HCT116 (cell line): ENCODE results near the gene NUDC. TPM values are rescaled to one million over a fixed set of nuclear protein-coding genes. Genes with fewer than 3 reads are reported as not detected.

Experiments
- ATAC-seq: fragments of 200-7000 bp; cut with Tn5 transposase; 2 replicates; pipeline ENCODE4 v1.9.1; 2020; ENCODE audit warnings: mild to moderate bottlenecking, moderate library complexity
- BruUV-seq: library from RNA; stranded (reverse); fragments of 400-500 nt; replicated peaks from 2 replicates; lab custom pipeline; 2021; lab: Mats Ljungman, UMichigan
- CTCF ChIA-PET: fragments of 300-600 bp; sonication (Branson Sonifier 250); formaldehyde crosslinking; loops from one replicate; lab custom pipeline; 2021; ENCODE audit warnings: antibody characterized with exemption; lab: Charles Lee
- POLR2A ChIA-PET: fragments of 300-600, 350-600 bp; sonication (Branson Sonifier 250); formaldehyde crosslinking; loops from one replicate; lab custom pipeline; 2021; ENCODE audit warnings: antibody characterized with exemption; lab: Charles Lee
- RAD21 ChIA-PET, 2 experiments: fragments of 300-600 bp; sonication (Branson Sonifier 250); formaldehyde crosslinking; loops; one replicate each; lab custom pipeline; 2023; ENCODE audit warnings: low total read pairs in 2 of 2; ENCODE audit not compliant: uncharacterized antibody in 2 of 2, unreplicated experiment in 2 of 2, low non-redundant PET in 1 of 2; lab: Charles Lee
- DNase-seq: peaks from one replicate; pipeline ENCODE4 v3.0.0-alpha.2; 2010; ENCODE audit warnings: low read depth, low spot score
- H2AFZ ChIP-seq: fragments of 200-600 bp; shearing (Covaris generic), sonication (generic); 2 replicates; pipeline ENCODE4 v1.6.1; 2017; ENCODE audit warnings: low read depth, mixed run types, mixed read lengths, antibody characterized with exemption, low read length; ENCODE audit not compliant: poor library complexity, severe bottlenecking
- H3K27ac ChIP-seq: 2 replicates; pipeline ENCODE4 v1.5.1; 2012; ENCODE audit warnings: low read depth, low read length
- H3K27me3 ChIP-seq: fragments of 200-600 bp; sonication (generic); 2 replicates; pipeline ENCODE4 v1.6.1; 2016; ENCODE audit warnings: mixed run types, low read length, mixed read lengths; ENCODE audit not compliant: insufficient read depth
- H3K36me3 ChIP-seq, 2 experiments: fragments of 200-500 bp in 1 of 2; fragments of 200-600 bp in 1 of 2; sonication (Bioruptor generic) in 1 of 2; sonication (generic) in 1 of 2; 2 replicates each; pipeline versions ENCODE4 v1.5.1 to v1.6.1; 2014 to 2016; ENCODE audit warnings: low read length in 2 of 2, inconsistent platforms in 1 of 2, mixed read lengths in 1 of 2, mixed run types in 1 of 2; ENCODE audit not compliant: insufficient read depth in 2 of 2, control insufficient read depth in 1 of 2
- H3K4me1 ChIP-seq, 2 experiments: fragments of 200-600 bp in 1 of 2; sonication (generic) in 1 of 2; 2 replicates each; pipeline versions ENCODE4 v1.5.1 to v1.6.1; 2012 to 2017; ENCODE audit warnings: low read length in 2 of 2, inconsistent platforms in 1 of 2, mild to moderate bottlenecking in 1 of 2, mixed read lengths in 1 of 2, mixed run types in 1 of 2, moderate library complexity in 1 of 2; ENCODE audit not compliant: insufficient read depth in 2 of 2, control insufficient read depth in 1 of 2
- H3K4me2 ChIP-seq: fragments of 200-600 bp; sonication (generic); 2 replicates; pipeline ENCODE4 v1.6.1; 2017; ENCODE audit warnings: mixed run types, low read length, mixed read lengths
- H3K4me3 ChIP-seq, 2 experiments: fragments of 200-600 bp in 1 of 2; sonication (generic) in 1 of 2; replicated peaks in 1 of 2; 2 replicates each; pipeline ENCODE4 v1.5.1; 2011 to 2016; ENCODE audit warnings: low read length in 2 of 2, control low read depth in 1 of 2, low read depth in 1 of 2, mild to moderate bottlenecking in 1 of 2, mixed read lengths in 1 of 2, mixed run types in 1 of 2
- H3K79me2 ChIP-seq: fragments of 200-600 bp; sonication (generic); 2 replicates; pipeline ENCODE4 v1.6.1; 2017; ENCODE audit warnings: mild to moderate bottlenecking, mixed run types, low read length, moderate library complexity, mixed read lengths; ENCODE audit not compliant: insufficient read depth
- H3K9ac ChIP-seq: fragments of 200-600 bp; sonication (generic); 2 replicates; pipeline ENCODE4 v1.6.1; 2016; ENCODE audit warnings: low read length, mixed read lengths
- H3K9me2 ChIP-seq: fragments of 200-600 bp; sonication (generic), shearing (Covaris generic); 2 replicates; pipeline ENCODE4 v1.6.1; 2017; ENCODE audit warnings: mixed run types, mild to moderate bottlenecking, moderate library complexity; ENCODE audit not compliant: insufficient read depth
- H3K9me3 ChIP-seq, 2 experiments: fragments of 200-500 bp in 1 of 2; fragments of 200-600 bp in 1 of 2; sonication (Bioruptor generic) in 1 of 2; sonication (generic) in 1 of 2; 2 replicates each; pipeline ENCODE4 v1.6.1; 2014 to 2017; ENCODE audit warnings: low read length in 2 of 2, mixed read lengths in 2 of 2, inconsistent platforms in 1 of 2, low read depth in 1 of 2, mild to moderate bottlenecking in 1 of 2, mixed run types in 1 of 2, moderate library complexity in 1 of 2; ENCODE audit not compliant: control insufficient read depth in 1 of 2, insufficient read depth in 1 of 2
- H4K20me1 ChIP-seq: fragments of 200-600 bp; sonication (generic), shearing (Covaris generic); 2 replicates; pipeline ENCODE4 v1.6.1; 2017; ENCODE audit warnings: mixed run types, mild to moderate bottlenecking, moderate library complexity; ENCODE audit not compliant: insufficient read depth
- CBX3 ChIP-seq: IDR thresholded peaks from 2 replicates; pipeline ENCODE4 v1.6.1; 2012; ENCODE audit warnings: low read depth
- EGR1 ChIP-seq: IDR thresholded peaks from 2 replicates; pipeline ENCODE4 v1.6.1; 2012; ENCODE audit warnings: low read depth
- ELF1 ChIP-seq: IDR thresholded peaks from 2 replicates; pipeline ENCODE4 v1.6.1; 2012; ENCODE audit warnings: low read depth, borderline replicate concordance
- EZH2 ChIP-seq: fragments of 200-600 bp; sonication (generic); IDR thresholded peaks from 2 replicates; pipeline ENCODE4 v1.6.1; 2017; ENCODE audit warnings: antibody characterized with exemption, mixed run types
- EZH2phosphoT487 ChIP-seq: fragments of 200-600 bp; IDR thresholded peaks from 2 replicates; pipeline ENCODE4 v1.6.1; 2018; ENCODE audit warnings: antibody characterized with exemption, borderline replicate concordance
- FOSL1 ChIP-seq: IDR thresholded peaks from 2 replicates; pipeline ENCODE4 v1.6.1; 2012; ENCODE audit warnings: low read depth
- JUND ChIP-seq: IDR thresholded peaks from 2 replicates; pipeline ENCODE4 v1.6.1; 2012
- POLR2A ChIP-seq: IDR thresholded peaks from 2 replicates; pipeline ENCODE4 v1.7.0; 2011; ENCODE audit warnings: borderline replicate concordance; ENCODE audit not compliant: insufficient read depth, insufficient read length; ENCODE audit errors: extremely low read depth
- RAD21 ChIP-seq: IDR thresholded peaks from 2 replicates; pipeline ENCODE4 v1.6.1; 2012; ENCODE audit warnings: low read depth, mild to moderate bottlenecking
- SIN3A ChIP-seq: IDR thresholded peaks from 2 replicates; pipeline ENCODE4 v1.6.1; 2012; ENCODE audit warnings: low read depth
- SP1 ChIP-seq: IDR thresholded peaks from 2 replicates; pipeline ENCODE4 v1.6.1; 2012; ENCODE audit warnings: low read depth
- SRF ChIP-seq: IDR thresholded peaks from 2 replicates; pipeline ENCODE4 v1.6.1; 2012; ENCODE audit warnings: low read depth
- TCF7L2 ChIP-seq: IDR thresholded peaks from 2 replicates; pipeline ENCODE4 v1.7.0; 2011; ENCODE audit warnings: borderline replicate concordance, inconsistent platforms; ENCODE audit not compliant: insufficient read depth, insufficient read length; ENCODE audit errors: extremely low read depth
- YY1 ChIP-seq: IDR thresholded peaks from 2 replicates; pipeline ENCODE4 v1.6.1; 2011; ENCODE audit warnings: low read length, low read depth, moderate library complexity, mild to moderate bottlenecking; ENCODE audit not compliant: insufficient replicate concordance; ENCODE audit errors: extremely low read depth
- ZFX ChIP-seq: fragments of 450-650 bp; IDR thresholded peaks from 2 replicates; pipeline ENCODE4 v1.6.1; 2017
- intact Hi-C: fragments of 100-400 bp; cut with micrococcal nuclease; formaldehyde crosslinking; loops from 2 replicates; pipeline ENCODE4 v1.10.0; 2022
- total RNA-seq: library from RNA; stranded (reverse); gene quantifications from one replicate; pipeline ENCODE4 v1.2.1, GENCODE V29; 2021; ENCODE audit not compliant: unreplicated experiment
- TF ChIP-seq, protein P1 (sequence below): IDR thresholded peaks from 2 replicates; pipeline ENCODE4 v1.6.1; 2012; ENCODE audit warnings: low read depth
- TF ChIP-seq, protein P2 (sequence below): IDR thresholded peaks from 2 replicates; pipeline ENCODE4 v1.6.1; 2012
- TF ChIP-seq, protein P3 (sequence below), 3 experiments: fragments of 200-600 bp in 1 of 3; sonication (generic) in 1 of 3; IDR thresholded peaks in 2 of 3; conservative IDR thresholded peaks in 1 of 3; 2 replicates each; pipeline ENCODE4 v1.5.1; 2012 to 2017; ENCODE audit warnings: low read depth in 2 of 3, low read length in 2 of 3, antibody characterized with exemption in 1 of 3, borderline replicate concordance in 1 of 3, control low read depth in 1 of 3, mild to moderate bottlenecking in 1 of 3, mixed read lengths in 1 of 3, mixed run types in 1 of 3, moderate library complexity in 1 of 3; ENCODE audit not compliant: insufficient read depth in 1 of 3
- TF ChIP-seq, protein P4 (sequence below): IDR thresholded peaks from 2 replicates; pipeline ENCODE4 v1.6.1; 2011; ENCODE audit warnings: mild to moderate bottlenecking, low read length, moderate library complexity; ENCODE audit not compliant: insufficient replicate concordance; ENCODE audit errors: extremely low read depth
- TF ChIP-seq, protein P5 (sequence below): IDR thresholded peaks from 2 replicates; pipeline ENCODE4 v1.6.1; 2012

NUDC gene
- total RNA-seq, 1 experiment from 2014 or later, result 119 TPM

DNA sequence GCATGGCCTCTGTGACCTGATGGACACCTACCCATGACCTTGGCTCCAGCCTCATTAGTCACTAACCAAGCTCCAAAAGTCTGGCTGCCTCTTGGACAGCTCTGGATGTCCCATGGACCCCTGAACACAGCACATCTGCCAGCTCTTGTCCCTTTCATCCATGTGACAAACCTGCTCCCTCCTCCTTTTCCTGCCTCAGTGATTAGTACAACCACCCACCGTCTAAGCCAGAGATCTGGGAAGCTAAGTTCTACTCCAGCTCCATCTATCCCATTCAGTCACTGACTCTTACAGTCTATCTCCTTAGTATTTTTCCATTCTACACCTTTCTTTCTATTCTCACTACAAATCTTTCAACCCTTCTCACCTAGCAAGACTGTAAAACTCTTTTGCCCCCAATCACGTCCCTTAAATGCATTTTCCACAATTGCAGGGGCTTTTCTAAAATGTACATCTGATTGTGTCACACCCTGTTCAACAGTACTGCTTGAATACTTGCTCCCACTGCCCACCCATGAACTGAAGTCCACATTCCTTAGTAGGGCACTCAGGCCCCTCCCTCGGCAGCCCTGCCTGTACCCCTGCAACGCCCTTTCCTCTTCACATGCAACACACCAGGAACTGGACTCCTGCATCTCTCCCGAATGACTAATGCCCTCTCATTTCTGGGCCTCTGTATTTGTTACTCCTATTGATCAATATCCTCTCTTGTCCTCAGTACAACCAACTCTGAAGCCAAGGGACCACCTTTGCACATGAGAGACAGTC is 38.7 kb upstream of the NUDC start:
- Histone ChIP-seq H3K79me2 (peaks cover 27% of the 10 kb centered on the region), H3K4me1 (peaks cover 0 to under 1% of the 10 kb centered on the region in 2 experiments; a peak in 1 of 4 replicates), H2AFZ (no peak overlapping the region), H3K4me3 (no peak overlapping the region), H3K9me2 (no peaks in the 10 kb centered on the region), H3K27ac (no peak overlapping the region), H3K9me3 (no peaks in the 10 kb centered on the region), H3K4me2 (no peak overlapping the region), H3K9ac (no peak overlapping the region), H3K27me3 (no peaks in the 10 kb centered on the region), H4K20me1 (peaks cover 2% of the 10 kb centered on the region; the same call in 1 of the 2 replicates), H3K36me3 (peaks cover 41 to 48% of the 10 kb centered on the region in 2 experiments)
- ATAC-seq, result no peak
- ChIA-PET CTCF (no interaction called here), POLR2A (interaction anchor here (1.7 kb wide), 1 partner anchor 18 kb away, joined by 5 read pairs; no protein-coding TSS in a partner anchor), RAD21 (no interaction called here)
- DNase-seq, result no peak
- intact Hi-C loops, result no loop called here
- no peak for TF ChIP-seq RAD21
- TF ChIP-seq, protein P1, sequence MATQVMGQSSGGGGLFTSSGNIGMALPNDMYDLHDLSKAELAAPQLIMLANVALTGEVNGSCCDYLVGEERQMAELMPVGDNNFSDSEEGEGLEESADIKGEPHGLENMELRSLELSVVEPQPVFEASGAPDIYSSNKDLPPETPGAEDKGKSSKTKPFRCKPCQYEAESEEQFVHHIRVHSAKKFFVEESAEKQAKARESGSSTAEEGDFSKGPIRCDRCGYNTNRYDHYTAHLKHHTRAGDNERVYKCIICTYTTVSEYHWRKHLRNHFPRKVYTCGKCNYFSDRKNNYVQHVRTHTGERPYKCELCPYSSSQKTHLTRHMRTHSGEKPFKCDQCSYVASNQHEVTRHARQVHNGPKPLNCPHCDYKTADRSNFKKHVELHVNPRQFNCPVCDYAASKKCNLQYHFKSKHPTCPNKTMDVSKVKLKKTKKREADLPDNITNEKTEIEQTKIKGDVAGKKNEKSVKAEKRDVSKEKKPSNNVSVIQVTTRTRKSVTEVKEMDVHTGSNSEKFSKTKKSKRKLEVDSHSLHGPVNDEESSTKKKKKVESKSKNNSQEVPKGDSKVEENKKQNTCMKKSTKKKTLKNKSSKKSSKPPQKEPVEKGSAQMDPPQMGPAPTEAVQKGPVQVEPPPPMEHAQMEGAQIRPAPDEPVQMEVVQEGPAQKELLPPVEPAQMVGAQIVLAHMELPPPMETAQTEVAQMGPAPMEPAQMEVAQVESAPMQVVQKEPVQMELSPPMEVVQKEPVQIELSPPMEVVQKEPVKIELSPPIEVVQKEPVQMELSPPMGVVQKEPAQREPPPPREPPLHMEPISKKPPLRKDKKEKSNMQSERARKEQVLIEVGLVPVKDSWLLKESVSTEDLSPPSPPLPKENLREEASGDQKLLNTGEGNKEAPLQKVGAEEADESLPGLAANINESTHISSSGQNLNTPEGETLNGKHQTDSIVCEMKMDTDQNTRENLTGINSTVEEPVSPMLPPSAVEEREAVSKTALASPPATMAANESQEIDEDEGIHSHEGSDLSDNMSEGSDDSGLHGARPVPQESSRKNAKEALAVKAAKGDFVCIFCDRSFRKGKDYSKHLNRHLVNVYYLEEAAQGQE, result no peak
- no peak for TF ChIP-seq SRF
- no peak for TF ChIP-seq SP1
- no peak for TF ChIP-seq ELF1
- TF ChIP-seq CBX3, result no peak
- no peak for TF ChIP-seq JUND
- TF ChIP-seq EZH2, result no peak
- no peak for TF ChIP-seq FOSL1
- no peak for TF ChIP-seq ZFX
- TF ChIP-seq TCF7L2, result no peak
- TF ChIP-seq, protein P2, sequence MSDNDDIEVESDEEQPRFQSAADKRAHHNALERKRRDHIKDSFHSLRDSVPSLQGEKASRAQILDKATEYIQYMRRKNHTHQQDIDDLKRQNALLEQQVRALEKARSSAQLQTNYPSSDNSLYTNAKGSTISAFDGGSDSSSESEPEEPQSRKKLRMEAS, result no peak
- TF ChIP-seq EGR1, result no peak
- TF ChIP-seq, protein P3, sequence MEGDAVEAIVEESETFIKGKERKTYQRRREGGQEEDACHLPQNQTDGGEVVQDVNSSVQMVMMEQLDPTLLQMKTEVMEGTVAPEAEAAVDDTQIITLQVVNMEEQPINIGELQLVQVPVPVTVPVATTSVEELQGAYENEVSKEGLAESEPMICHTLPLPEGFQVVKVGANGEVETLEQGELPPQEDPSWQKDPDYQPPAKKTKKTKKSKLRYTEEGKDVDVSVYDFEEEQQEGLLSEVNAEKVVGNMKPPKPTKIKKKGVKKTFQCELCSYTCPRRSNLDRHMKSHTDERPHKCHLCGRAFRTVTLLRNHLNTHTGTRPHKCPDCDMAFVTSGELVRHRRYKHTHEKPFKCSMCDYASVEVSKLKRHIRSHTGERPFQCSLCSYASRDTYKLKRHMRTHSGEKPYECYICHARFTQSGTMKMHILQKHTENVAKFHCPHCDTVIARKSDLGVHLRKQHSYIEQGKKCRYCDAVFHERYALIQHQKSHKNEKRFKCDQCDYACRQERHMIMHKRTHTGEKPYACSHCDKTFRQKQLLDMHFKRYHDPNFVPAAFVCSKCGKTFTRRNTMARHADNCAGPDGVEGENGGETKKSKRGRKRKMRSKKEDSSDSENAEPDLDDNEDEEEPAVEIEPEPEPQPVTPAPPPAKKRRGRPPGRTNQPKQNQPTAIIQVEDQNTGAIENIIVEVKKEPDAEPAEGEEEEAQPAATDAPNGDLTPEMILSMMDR (IDR thresholded peaks at IDR 0.05 in 2 of 3, conservative IDR thresholded peaks at IDR 0.05 in 1 of 3; ENCODE audit: borderline replicate concordance in 1 of 3, insufficient read depth in 1 of 3, low read depth in 2 of 3, low read length in 2 of 3), result no peak
- no peak for TF ChIP-seq EZH2phosphoT487
- TF ChIP-seq YY1, result no peak
- TF ChIP-seq POLR2A, result no peak
- TF ChIP-seq SIN3A, result no peak
- TF ChIP-seq, protein P4, sequence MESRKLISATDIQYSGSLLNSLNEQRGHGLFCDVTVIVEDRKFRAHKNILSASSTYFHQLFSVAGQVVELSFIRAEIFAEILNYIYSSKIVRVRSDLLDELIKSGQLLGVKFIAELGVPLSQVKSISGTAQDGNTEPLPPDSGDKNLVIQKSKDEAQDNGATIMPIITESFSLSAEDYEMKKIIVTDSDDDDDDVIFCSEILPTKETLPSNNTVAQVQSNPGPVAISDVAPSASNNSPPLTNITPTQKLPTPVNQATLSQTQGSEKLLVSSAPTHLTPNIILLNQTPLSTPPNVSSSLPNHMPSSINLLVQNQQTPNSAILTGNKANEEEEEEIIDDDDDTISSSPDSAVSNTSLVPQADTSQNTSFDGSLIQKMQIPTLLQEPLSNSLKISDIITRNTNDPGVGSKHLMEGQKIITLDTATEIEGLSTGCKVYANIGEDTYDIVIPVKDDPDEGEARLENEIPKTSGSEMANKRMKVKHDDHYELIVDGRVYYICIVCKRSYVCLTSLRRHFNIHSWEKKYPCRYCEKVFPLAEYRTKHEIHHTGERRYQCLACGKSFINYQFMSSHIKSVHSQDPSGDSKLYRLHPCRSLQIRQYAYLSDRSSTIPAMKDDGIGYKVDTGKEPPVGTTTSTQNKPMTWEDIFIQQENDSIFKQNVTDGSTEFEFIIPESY, result no peak
- TF ChIP-seq, protein P5, sequence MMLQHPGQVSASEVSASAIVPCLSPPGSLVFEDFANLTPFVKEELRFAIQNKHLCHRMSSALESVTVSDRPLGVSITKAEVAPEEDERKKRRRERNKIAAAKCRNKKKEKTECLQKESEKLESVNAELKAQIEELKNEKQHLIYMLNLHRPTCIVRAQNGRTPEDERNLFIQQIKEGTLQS, result no peak
- no TSS peak for BruUV-seq
